Stimulated activated CD8-positive, alpha-beta memory T cell treated with anti-CD3 and anti-CD28 coated beads, Interleukin-15, amount 100 ng/mL, for 48 hours (primary cell): ENCODE results near the gene TERC.

Source experiments
- DNase-seq, 2 donors: peaks; one replicate each; pipeline ENCODE4 v3.0.0-alpha.2; 2020; ENCODE audit warnings: low read depth in 2 of 2

The TERC gene

DNA sequence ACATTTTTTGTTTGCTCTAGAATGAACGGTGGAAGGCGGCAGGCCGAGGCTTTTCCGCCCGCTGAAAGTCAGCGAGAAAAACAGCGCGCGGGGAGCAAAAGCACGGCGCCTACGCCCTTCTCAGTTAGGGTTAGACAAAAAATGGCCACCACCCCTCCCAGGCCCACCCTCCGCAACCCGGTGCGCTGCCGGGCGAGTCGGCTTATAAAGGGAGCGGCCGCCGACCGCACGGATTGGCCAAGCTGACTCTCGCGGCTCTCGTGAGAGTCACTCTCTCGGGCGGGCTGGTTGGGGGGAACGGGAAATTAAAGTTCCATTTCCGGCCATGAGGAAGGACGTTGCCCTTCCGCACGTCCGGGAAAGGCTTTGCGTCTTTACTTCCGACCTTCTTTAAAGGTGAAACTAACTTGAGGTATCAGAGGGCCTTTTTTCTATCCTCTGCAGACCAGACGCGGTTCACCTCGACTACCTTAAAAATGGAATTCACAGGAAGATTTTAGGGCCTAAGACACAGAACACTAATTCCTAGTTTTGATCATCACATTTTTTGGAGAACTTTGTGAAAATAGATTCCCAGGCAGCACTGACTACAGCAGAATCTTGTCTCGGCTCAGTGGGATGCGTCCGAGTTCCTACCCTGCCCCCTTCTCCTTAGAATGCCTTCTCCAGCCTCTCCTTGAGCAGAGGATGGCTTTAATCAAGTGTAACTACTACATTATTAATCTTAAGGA, at the start of gene TERC:
Gene TERC (minus strand): TSS at position 179 of the 731 bp plus-strand sequence.
- peak; percentile 87 to 89 for DNase-seq

DNA sequence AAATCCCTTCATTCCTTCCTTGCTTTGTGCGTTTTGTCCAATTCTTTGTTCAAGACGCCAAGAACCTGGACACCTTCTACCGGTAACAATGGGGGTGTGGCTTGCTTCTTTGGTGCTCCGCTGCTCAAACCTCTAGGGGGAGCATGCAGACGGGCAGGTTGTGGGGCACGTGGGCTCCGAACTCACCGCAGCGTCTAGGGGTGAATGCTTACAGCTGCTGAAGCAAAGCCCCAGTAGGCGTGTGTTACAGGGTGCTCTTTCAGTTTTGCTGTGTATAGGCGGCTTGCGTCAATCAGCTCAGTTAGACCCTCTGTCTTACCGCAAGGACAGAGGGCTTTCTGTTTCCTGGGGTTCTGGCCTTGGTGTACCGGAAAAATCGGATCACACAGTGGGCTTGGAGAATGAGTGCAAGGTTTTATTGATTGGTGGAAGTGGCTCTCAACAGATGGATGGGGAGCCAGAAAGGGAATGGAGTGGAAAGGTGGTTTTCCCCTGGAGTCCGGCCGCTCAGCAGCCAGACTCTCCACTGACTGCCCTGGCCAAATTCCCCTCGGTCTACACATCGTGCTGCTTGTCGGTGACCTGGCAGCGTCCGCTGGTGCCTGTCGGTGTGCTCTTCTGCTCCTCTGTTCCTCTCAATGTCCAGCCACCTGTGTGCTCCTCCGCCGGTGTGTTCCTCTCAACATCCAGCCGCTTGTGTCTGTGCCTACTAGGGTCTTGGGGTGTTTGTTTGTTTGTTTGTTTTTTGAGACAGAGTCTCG, 49.1 kb upstream of the TERC start:
- peak; percentile 73 to 80 for DNase-seq

DNA sequence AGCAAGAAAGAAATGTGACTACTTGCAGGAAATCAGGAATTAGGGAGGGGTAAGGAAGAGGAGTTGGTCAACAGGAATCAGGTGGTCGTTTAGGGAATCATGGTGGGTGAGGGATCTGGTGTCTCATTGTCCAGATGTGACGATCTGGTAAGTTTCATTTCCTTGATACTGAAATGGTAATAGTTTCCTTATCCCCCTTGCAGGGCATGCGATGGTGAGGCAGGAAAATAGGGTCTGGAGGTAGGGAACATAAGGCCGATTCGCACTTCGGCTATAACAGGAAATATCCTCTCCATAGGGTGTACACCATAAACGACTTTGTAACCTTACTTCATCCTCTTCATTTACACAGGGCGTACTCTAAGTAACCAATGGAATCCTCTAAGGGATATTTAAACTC, 48.4 kb upstream of the TERC start:
- no peak for DNase-seq

DNA sequence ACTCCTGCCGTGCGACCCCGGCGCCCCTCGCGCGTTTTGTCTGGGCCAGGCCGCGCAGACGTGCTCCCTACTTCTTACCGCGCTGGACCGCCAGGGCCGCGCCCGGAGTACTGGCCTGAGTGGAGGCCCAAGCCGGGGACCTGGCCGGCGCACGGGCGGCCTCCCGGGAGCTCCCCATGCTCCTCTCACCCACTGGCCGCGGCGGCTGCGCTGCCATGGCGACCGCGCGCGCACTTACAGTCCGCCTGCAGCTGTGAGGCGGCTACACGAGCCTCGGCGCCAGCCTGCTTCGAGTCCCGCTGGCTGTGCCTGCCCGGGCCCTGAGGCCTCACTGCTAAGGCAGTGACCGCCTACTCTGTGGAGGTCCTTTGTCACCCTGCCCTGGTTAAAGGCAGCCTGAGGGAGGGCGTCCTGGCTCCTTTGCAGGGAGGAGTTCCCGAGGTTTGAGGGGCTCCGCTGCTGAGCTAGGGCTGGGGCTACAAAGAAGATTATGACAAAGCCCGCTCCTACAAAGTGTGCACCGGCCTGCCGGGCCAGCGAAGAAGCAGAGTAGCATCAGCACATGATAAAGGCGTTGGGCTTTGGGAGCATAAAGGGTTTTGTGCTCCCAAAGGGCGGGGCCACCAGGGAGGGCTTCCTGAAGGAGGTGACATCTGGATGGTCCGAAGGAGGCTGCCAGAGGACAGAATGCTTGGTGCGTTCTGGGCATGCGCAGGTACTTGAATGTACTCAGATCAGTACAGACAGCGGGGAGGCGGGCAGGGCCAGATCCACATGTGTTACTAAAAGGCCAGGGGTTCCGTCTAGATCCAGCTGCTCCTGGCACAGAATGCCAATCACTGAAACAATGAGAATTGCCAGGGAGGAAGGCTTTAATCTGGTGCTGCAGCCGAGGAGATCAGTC, 47.7 kb upstream of the TERC start, which contains the start of the genes LRRC34 and LRRIQ4:
Gene LRRC34 (minus strand): TSS at position 573 of the 904 bp plus-strand sequence. CDS start 356 bp downstream, at position 217.
Gene LRRIQ4 (plus strand): TSS at position 539 of the 904 bp plus-strand sequence. CDS start 9,052 bp downstream, outside the sequence.
- DNase-seq, result peak; percentile 66

DNA sequence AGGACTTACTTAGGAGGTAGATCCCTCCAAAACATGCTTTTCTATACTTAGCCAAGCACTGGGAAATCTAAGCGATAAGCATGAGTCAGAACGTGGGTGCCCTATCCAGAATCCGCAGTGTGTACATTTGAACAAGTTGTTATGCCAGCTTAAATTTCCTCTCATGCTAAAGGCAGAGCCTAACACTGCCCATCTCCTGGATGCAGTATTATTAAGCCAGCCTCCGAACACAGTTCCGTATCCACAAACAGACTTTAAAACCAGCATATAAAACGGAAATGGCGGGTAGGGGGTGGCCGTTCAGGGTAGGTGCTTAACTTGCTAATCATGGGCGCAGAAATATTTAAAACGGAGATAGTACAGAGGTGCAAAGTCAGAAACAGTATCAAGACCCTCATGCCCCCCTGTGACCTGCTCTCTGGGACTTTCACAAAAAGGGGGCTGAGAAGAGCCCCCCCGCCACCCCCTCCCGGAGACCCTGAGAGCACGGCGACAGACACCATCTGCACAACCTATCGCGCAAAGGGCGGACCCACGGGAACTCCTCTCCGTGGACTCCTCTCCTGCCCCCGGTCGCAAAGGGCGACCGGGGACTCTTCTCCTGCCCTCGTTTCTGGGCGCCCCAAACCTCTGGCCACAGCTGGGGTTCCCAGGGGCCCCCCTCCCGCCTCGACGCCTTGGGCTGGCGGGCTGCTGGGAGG, 46.9 kb upstream of the TERC start:
- no peak for DNase-seq

DNA sequence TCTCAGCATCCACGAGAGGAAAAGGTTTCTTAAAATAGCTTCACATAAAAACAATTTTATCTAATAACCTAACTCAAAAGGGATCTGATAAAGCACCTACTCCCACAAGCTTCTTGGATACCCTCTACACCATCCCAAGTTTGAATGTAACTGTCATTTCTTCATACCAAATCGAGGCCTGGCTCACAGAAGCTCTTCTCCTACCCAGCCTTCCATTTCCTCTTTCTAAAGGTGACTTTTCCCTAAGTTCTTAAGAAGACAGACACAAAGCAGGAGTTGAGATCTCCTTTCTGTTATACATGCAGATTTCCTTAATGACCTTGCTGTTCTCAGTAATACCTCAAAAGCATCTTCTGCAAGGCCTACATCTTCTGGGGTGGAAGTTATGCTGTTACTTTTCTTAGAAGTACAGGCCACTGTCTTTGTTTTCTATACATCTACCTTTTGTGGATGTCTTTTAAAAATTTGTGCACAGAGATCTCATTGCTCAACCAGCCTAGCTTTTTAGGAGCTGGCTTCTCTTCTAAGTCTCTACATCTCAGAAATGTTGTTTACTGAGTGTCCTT, 44.5 kb upstream of the TERC start:
- DNase-seq, result no peak

DNA sequence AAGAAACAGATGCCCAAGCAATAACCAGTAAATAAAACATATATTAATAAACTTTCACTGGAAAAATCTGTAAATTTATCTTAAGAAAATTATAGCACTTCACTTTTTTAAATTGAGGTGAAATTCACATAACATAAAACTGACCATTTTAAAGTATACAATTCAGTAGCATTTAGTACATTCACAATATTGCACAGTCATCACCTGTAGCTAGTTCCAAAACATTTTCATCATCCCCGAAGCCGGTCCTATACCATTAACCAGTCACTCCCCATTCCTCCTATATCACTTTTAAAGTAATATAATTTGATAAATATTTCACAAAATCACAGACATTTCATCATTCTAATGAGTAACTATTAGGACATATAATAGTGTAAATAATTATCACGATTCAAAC, 39.8 kb upstream of the TERC start:
- no peak for DNase-seq

DNA sequence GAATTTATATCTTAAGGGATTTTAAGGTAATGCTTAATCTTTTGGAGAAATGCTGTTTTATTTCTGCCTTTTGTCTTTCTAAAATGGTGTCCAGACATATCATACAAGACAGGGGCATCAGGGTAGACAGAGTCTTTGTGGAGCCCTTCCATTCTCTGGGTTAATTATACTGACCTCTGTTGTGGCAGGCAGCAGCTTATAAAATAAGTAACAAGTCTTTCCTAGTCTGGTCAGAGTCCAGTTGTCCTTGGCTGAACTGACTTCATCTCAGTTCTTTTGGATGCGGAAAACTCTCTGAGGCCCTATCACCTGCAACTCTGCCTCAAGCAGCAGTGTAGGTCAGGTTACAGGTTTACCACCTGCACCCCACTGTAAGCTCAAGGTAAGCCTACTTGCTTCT, 27.5 kb upstream of the TERC start:
- no peak for DNase-seq

DNA sequence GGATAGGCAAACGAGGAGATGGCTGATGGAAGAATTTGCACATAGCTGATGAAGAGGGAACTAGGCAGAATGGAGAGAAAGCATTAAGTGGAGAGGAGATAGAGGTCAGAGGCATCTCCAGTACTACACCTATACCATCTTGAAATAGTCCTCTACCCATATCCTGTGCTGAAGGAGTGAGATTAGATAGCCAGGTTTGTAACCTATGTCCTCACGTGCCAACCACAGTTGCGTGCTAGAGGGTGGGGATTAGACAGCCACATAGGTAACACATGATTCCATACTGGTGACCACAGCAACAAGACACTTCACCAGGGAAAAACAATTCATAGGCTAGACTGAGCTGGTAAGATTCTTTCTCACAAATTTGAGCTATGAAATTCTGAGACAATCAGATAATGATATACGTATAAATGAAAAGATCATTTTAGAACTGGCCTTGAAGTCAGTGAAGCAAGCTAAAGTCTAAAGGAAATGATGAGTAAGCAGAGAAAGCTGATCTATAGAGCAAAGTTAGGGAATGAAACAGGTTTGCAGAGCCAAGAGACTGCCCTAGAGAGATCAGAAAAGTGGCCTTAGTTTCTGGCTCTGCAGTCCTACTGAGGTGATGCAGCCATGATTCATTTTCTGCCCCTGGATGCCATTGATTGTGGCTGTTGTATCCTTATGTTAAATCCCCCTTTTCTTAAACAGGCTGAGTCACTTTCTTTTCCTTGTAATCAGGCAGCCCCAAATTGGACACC, 26.0 kb upstream of the TERC start:
- DNase-seq, result no peak

DNA sequence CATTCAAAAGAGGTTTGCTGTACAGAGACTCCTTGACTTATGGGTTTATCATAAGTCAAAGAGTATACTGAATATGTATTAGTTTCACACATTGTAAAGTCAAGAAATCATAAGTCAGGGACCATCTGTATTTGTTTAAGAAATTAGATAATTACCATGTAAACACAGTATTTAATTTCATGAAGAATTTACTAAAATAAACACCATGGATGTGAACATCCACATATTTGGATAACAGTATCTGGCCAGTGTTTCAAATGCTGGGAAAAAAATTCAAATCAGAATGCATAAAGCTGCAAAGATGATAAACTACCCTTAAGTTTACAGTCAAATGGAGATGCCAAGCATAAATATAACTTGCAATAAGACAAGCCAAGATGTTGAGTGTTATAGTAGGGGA, 25.4 kb upstream of the TERC start:
- DNase-seq, result no peak

DNA sequence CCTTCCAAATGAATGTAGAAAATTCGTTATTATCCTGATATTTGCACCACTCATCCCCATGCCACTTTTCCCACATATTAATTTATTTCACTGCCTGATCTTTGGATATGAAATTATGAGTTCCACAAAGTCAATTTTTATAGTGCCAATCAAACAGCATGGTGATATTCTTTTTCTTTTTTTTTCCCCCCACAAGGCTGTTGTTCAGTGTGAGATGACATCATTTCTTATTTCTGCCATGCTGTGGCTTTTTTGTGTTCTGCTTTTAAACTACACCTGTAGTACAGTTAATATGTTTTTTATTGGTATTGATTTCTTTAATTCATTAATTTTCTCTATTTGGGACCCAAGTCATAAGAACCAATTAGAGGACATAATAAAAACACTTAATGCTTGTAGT, 22.9 kb upstream of the TERC start:
- DNase-seq, result no peak

DNA sequence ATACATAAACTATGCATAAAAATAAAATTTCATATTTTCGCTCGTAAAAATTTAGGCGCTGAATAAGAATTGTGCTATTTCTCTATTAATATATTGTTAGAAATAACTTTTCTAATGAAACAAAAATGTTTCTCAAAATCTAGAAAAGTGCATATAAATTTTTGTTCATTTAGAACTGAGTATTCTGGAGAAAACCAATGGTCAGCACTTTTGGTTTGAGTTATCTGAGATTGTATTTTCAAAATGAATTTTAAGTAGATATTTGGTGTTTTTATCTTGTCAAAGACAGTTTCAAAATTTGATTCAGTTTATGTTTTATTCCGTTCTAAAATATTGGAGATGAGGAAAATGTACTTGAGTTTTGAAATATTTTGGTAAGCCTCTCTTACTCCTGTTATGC, 22.3 kb upstream of the TERC start:
- DNase-seq, result no peak

DNA sequence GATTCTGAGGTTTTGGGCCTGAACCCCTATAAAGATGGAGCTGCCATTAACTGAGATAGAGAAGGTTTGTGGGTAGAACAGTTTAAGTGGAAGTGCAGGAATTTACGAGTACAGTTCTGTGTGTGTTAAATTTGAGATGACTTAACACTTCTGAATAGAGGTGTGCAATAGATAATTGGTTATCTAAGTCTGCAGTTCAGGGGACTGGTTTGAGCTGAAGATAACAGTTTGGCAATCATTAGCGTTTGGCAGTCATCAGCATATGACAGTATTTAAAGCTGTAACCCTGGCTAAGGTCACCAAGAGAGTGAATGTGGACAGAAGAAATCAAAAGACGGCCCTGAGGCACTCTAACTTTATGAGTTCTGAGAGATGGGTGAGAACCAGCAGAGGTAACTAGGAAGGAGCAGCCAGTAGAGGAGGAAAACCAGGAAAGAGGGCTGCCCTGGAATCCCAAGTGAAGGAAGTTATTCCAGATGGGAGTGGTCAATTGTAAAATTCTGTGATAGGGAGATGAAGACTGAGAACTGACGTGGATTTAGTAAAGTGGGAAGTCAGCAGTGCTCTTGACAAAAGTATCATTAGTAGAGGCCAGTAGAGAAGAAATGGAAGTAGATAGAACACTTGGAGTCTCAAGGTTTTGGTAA, 16.5 kb upstream of the TERC start:
- DNase-seq, result no peak

DNA sequence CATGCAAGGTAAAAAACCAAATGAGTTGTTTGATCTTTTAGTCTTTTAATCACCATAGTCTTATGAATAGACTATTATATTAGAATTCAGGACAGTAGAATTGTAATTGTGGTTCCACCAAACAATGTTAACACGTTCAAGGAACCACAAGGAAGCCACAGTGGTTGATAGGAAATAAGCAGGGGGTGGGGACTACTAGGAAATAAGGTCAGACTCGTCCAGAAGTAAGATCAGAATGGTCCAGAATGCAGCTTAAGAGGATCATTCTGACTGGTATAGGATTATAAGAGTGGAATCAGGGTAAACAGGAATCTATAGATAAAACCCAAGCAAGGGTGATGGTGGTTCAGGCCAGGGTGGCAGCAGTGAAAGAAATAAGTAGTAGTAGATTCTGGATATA, 15.9 kb upstream of the TERC start:
- no peak for DNase-seq

DNA sequence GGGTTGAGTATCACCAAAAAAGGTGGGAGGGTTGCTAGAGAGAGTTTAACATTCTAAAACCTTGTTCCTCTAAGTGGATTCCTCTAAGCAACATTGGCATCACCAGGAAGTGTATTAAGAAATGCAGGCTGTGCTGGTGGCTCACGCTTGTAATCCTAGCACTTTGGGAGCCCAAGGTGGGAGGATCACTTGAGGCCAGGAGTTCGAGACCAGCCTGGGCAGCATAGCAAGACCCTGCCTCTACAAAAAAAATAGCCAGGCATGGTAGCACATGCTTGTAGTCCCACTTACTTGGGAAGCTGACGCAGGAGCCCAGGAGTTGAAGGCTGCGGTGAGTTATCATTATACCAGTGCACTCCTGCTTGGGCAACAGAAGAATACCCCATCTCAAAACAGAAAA, 13.0 kb upstream of the TERC start:
- DNase-seq, result no peak

DNA sequence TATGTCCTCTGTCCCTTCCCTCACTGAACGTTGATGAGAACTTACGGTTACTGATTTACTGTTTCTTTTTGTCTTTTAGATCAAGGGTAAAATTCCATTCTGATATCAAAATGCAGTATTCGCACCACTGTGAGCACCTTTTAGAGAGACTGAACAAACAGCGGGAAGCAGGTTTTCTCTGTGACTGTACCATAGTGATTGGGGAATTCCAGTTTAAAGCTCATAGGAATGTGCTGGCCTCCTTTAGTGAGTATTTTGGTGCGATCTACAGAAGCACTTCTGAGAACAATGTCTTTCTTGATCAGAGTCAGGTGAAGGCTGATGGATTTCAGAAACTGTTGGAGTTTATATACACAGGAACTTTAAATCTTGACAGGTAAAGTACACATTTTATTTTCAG, 9.3 kb upstream of the TERC start:
- DNase-seq, result no peak

DNA sequence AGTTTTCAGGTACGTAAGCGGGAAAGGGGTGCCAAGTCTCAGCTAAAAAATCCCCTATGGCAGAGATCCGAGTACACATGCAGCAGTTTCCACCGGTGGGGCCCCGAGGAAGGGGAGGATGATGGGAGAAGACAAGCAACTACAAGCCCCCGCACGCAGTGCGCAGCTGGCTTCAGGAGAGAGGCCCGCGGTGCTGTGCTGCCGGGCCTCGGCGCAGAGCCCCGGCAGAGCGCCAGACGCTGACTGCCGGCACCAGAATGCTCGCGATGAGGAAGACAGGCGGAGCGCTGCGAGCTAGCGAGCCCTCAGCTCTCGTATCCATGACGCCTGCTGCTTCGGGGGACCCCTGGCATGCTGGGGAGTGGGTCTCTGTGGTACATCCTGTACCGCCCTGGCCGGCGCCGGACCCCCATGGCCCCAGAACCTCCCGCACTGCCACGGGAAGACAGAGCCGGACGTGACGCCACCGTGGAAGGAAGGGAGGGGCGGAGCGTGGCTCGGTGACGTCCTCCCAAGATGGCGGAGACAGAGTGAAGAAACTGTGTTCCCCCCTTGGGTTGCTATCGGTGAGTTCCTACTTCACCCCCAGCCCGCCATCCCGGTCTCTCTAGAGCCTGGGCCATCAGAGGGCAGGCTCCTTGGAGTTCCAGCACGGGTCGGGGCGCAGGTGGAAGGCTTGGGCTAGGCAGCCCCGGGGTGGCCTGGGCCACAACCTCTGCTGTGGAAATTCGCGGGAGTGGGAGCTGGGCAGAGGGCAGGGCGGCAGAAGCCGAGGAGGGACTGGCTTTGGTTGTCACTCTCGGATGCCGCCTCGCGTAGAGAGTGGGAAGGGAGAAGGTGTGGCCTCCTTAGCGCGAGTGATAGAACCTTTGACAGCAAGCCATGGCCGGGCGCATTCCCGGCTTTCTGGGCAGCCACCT, 8.3 kb upstream of the TERC start, which contains the start of gene MYNN:
Gene MYNN (plus strand): TSS at position 500 of the 920 bp plus-strand sequence. CDS start 900 bp downstream, outside the sequence.
- DNase-seq, result peak; percentile 87 to 88

DNA sequence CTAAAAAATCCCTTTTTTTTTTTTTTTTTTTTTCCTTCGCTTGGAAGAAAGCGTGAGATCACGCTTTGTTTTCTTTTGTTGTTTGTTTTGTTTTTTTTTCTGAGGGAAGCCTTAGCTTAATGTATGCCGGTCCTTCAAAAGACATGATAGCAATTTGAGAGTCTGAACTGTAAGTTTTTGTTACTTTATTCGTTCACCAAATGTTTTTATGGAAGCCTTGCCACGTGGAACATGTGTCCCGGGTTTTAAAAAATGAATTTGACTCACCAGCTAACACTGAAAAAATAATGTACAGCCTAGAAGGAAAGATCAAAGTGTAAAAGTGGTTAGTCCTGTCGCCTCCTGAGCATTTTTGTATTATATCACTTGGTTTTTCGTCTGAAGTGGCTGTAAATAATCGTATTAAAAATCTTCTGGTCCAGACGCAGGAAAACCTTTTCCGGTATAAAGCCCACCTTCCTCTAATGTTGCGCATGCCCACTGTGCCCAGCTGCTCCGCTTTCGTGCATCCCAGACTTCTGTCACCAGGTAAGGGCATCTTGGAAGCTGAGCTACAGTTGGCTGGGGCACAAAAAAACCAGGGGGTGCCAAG, 7.5 kb upstream of the TERC start:
- peak; percentile 36 to 57 for DNase-seq
